Right ventricle myocardium inferior (tissue), 1 donor: ENCODE results near the gene FPR1. TPM values are rescaled to one million over a fixed set of nuclear protein-coding genes. Genes with fewer than 3 reads are reported as not detected.

Experiments
- ATAC-seq: fragments of 200-7000 bp; cut with Tn5 transposase; one replicate; pipeline ENCODE4 v1.9.1; 2020; ENCODE audit warnings: mild to moderate bottlenecking, moderate library complexity
- DNase-seq: peaks from one replicate; pipeline ENCODE4 v3.0.0; 2021; ENCODE audit errors: missing footprints
- intact Hi-C: fragments of 100-400 bp; cut with DNase I; formaldehyde crosslinking; loops from one replicate; pipeline ENCODE4 v1.11.0; 2022
- total RNA-seq: library from RNA; stranded (reverse); fragmentation: NEBNext Ultra II Directional; extraction: Animal tissue kit (Norgen Biotek cat#: 25700); gene quantifications from one replicate; pipeline ENCODE4 v1.2.1, GENCODE V29; 2021
- donor health status: DM: no; HTN: yes; CAD: no; lungs with severe emphysema.

FPR1 gene
- total RNA-seq, 1 donor from 2014 or later = 5.3 TPM

DNA sequence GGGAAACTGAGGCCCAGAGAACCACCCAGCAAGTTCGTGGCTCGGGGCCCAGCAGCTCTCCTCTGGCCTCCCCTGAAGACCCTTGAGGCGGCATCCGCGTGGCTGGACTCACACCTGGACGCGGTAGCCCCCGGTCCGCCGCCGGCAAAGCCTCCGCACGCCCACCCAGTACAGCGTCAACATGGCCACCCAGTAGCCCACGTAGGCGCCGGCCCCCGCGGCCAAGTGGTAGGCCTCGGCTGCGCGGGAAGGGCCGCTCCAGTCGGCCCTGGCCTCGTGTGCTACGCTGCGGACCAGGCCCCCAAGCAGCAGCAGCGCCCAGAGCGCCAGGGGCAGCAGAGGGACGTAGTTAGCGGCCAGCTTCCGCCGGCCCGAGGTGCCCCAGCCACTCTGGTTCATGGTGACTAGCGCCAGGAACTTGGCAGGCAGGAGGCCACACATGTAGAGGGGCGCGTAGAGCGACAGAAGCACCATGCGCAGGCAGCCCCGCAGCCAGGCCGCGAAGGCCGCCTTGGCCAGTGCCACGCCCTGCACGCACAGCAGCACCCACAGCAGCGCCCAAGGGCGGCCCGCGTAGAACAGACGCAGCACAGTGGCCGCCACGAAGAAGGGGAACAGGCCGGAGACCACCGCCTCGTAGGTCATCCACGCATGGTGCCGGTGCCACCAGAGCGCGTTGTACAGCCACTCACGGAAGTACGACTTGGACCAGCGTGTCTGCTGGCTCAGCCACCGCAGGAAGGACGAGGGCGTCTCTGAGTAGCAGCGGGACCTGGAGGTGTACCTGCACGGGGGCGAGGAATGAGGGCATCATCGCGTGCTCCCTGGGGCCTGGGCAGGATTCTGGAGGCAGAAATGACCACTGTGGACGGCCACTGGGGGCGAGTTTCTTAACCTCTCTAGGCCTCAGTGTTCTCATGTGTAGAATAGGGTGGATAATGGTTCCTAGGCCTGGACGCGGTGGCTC lies 38.1 kb downstream of the FPR1 start:
- DNase-seq (no peak), ATAC-seq (no peak)
- intact Hi-C loops = loop anchor here (5.0 kb wide), 1 partner anchor 64 kb away; no protein-coding TSS in a partner anchor

- ATAC-seq (no peak), DNase-seq (no peak)
- intact Hi-C loops = loop anchor here (5.0 kb wide), 1 partner anchor 65 kb away; no protein-coding TSS in a partner anchor
These were observed 39.1 kb downstream of the FPR1 start for GRCh38 chr19:51712461-51713081.

DNA sequence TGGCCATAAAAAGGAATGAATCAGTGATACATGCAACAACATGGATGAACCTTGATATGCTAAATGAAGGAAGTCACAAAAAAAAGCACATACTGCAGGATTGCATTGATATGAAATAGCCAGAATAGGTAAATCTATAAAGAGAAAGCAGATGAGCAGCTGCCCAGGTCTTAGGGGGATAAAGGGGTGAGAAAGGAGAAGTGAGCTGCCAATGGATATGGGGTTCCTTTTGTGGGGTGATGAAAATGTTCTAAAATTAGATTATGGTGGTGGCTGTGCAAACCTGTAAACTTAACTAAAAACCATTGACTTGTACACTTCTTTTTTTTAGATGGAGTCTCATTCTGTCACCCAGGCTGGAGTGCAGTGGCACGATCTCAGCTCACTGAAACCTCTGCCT lies 40.0 kb downstream of the FPR1 start:
- intact Hi-C loops = loop anchor here (5.0 kb wide), 1 partner anchor 66 kb away; no protein-coding TSS in a partner anchor
- DNase-seq (no peak), ATAC-seq (no peak)

DNA sequence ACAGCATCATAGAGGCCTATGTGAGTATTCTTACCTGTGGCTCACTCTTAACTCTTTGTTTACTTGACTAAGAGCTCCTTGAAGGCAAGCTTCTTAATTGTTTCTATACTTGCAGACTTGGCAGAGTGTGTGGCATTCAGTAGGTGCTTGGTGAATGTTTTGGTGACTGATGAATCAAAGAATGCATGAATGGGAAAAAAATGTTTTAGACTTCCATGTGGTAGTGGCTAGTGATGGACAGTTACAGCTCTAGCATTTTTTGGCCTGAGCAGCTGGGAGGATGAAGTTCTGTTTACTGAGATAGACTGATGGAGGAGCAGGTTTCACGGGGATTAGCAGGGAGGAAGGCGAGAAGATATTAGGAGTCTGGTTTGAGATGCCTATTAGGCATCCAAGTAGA lies 41.5 kb downstream of the FPR1 start:
- no peak for DNase-seq
- ATAC-seq = no peak
- intact Hi-C loops = loop anchor here (5.0 kb wide), 1 partner anchor 67 kb away; no protein-coding TSS in a partner anchor

DNA sequence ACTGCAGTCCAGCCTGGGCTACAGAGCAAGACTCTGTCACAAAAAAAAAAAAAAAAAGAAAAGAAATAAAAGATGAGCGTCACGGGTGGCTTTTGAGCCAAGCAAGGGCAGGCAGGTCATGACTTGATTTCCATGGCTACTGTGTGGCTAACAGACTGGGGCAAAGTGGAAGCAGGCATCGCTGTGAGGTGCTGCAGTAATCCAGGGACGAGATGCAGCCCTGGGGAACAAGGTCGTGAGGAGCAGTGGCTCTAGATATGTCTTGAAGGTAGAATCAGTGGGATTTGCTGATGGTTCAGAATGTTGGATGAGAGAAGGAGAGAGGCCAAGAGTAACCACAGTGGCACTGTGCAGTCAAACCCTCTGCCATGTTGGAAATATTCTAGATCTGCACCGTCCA lies 42.1 kb downstream of the FPR1 start:
- ATAC-seq (peak; percentile 4), DNase-seq (no peak)
- intact Hi-C loops = no loop called here

GRCh38 chr19:51708811-51709210 lies 42.9 kb downstream of the FPR1 start:
- ATAC-seq = no peak
- intact Hi-C loops = no loop called here
- DNase-seq = no peak

- intact Hi-C loops = no loop called here
- ATAC-seq = no peak
- no peak for DNase-seq
These were observed 44.8 kb downstream of the FPR1 start for GRCh38 chr19:51706885-51707284.

DNA sequence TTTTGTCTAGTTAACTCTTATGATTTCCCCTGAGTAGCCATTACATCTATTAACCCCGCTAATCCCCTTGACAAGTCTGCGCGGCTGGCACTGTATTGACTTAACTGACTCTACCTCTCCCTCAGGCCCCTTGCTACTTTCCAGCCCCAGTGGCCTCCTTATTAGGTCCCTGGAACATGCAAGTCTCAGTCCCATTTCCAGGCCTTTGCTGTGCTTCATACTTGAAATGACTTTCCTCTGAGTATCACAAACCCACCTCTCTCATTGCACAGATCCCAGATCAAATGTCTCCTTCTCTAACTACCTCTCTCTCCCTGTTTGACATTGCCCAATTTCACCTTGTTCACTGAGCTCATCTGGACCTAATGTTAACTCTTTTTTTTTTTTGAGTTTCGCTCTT lies 45.4 kb downstream of the FPR1 start:
- ATAC-seq (no peak), DNase-seq (no peak)
- intact Hi-C loops = no loop called here

DNA sequence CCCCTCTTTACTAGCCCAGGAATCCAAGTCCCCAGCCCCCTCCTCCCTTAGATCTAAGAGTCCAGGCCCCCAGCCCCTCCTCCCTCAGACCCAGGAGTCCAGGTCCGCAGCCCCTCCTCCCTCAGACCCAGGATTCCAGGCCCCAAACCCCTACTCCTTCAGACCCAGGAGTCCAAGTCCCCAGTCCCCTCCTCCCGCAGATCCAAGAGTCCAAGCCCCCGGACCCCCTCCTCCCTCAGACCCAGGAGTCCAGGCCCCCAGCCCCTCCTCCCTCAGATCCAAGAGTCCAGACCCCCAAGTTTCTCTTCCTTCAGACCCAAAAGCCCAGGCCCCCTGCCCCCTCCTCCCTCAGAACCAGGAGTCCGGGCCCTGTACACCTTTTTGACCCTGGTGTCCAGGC lies 47.1 kb downstream of the FPR1 start:
- DNase-seq (no peak), ATAC-seq (no peak)
- intact Hi-C loops = loop anchor here (5.0 kb wide), 1 partner anchor 98 kb away; no protein-coding TSS in a partner anchor

- intact Hi-C loops = loop anchor here (2.0 to 5.0 kb wide), 2 partner anchors 15 to 98 kb away; no protein-coding TSS in a partner anchor
- peak; percentile 99 for DNase-seq
- peak; percentile 95 for ATAC-seq
These were observed 47.8 kb downstream of the FPR1 start for GRCh38 chr19:51703575-51704515.

DNA sequence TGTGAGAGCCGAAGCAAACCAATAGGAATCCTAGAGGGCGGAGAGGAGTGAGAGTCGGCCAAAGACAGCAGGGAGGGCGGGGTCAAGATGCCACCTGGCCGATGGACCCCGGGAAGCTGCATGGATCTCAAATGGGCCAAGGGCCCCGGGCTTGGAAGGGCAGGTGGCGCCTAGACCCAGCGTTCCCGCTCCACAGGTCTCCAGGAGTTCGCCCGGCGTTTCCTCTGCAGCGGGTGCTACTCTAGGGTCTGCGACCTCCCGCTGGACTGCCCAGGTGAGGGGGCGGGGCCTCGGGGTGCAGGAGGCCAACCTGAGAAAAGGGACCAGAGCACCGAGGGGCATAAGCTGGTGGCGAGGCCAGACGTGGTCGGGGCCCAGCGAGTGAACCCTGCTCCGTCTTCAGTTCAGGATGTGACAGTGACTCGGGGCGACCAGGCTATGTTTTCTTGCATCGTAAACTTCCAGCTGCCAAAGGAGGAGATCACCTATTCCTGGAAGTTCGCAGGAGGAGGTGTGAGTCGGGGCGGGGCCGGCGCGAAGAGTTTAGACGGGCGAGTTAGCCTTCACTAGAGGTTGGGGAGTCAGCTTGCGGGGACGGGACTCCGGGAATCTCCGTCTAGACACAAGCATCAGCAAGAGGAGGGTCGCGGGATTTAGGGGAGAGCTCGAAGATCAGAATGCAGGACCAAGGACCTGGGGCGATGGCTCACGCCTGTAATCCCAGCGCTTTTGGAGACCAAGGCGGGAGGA lies 48.7 kb downstream of the FPR1 start:
- intact Hi-C loops = loop anchor here (2.0 to 5.0 kb wide), 2 partner anchors 14 to 99 kb away; no protein-coding TSS in a partner anchor
- DNase-seq (peak; percentile 66), ATAC-seq (no peak)

DNA sequence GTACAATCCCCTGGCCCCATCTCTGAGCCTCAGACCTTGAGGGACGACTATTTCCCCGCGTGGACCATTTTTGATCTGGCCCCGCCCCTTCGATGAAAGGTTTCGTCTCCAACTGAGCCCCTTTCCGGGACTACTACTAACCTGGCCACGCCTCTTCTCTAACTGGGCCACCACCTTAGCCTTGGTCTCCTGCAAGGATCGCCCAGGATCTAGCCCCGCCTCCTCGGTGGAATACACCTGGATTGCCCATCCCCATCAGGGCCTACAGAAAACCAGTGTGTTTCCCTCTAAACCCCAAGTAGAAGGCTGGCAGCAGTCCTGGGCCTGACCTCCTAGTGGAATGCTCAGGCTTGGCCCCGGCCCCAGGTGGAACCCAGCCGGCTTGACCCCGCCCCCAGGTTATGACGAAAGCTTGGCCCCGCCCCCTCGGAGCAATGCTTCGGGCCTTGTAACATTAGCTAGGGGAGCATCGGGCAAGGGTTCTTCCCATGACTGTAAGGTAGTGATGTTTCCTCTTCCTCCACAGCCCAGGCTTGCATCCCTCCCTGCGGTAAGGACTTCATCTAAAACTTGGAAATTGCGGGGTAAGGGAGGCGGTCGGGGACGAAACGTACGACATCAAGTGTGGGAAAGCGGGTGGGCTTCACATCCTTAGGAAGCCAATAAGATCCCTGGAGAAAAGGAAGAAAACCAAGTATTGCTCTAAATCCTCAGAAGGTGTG lies 49.4 kb downstream of the FPR1 start:
- DNase-seq = peak; percentile 89
- intact Hi-C loops = loop anchor here (2.0 to 5.0 kb wide), 2 partner anchors 13 to 100 kb away; no protein-coding TSS in a partner anchor
- peak; percentile 33 for ATAC-seq

- intact Hi-C loops = loop anchor here (2.0 to 5.0 kb wide), 2 partner anchors 13 to 101 kb away; no protein-coding TSS in a partner anchor
- no peak for ATAC-seq
- DNase-seq = no peak
These were observed 50.1 kb downstream of the FPR1 start for GRCh38 chr19:51701468-51702100.

DNA sequence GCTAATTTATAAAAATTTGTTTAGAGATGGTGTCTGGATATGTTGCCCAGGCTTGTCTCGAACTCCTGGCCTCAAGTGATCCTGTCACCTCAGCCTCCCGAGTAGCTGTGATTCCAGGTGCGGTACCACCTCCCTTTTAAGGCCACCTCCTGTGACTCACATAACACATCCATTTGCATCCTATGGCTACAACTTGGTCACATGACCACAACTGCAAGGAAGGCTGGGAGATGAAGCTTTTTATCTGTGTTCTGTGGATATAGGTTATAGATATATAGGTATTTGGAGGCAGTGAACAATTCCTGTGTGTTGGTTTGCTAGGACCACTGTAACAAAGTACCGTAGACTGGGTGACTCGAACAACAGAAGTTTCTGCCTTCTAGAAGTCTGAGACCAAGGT lies 52.5 kb downstream of the FPR1 start:
- no peak for DNase-seq
- no peak for ATAC-seq
- intact Hi-C loops = no loop called here

GRCh38 chr19:51698296-51698695 lies 53.4 kb downstream of the FPR1 start:
- DNase-seq (no peak), ATAC-seq (no peak)
- intact Hi-C loops = no loop called here

GRCh38 chr19:51697169-51697776 lies 54.4 kb downstream of the FPR1 start:
- DNase-seq = no peak
- no peak for ATAC-seq
- intact Hi-C loops = no loop called here
